Skeletal muscle tissue (tissue), 4 donors: ENCODE data around the gene MLH3. TPM values are rescaled to one million over a fixed set of nuclear protein-coding genes. Genes with fewer than 3 reads are reported as not detected.

Experiments used
- H3K27ac ChIP-seq: one replicate; pipeline ENCODE4 v1.7.0; 2013; ENCODE audit warnings: mild to moderate bottlenecking, low read depth, low read length, inconsistent platforms
- H3K27me3 ChIP-seq, 3 donors: one replicate each; pipeline ENCODE4 v1.7.0; 2013; ENCODE audit warnings: low read length in 3 of 3; ENCODE audit not compliant: control insufficient read depth in 3 of 3, insufficient read depth in 3 of 3
- H3K36me3 ChIP-seq, 3 donors: one replicate each; pipeline ENCODE4 v1.7.0; 2013; ENCODE audit warnings: low read length in 3 of 3; ENCODE audit not compliant: control insufficient read depth in 3 of 3, insufficient read depth in 3 of 3
- H3K4me1 ChIP-seq, 3 donors: one replicate each; pipeline ENCODE4 v1.7.0; 2013; ENCODE audit warnings: low read length in 3 of 3, mild to moderate bottlenecking in 3 of 3; ENCODE audit not compliant: control insufficient read depth in 3 of 3, insufficient read depth in 3 of 3
- H3K4me3 ChIP-seq, 3 donors: one replicate each; pipeline ENCODE4 v1.7.0; 2013; ENCODE audit warnings: low read length in 3 of 3
- H3K9ac ChIP-seq, 3 donors: one replicate each; pipeline ENCODE4 v1.7.0; 2013; ENCODE audit warnings: low read length in 3 of 3, mild to moderate bottlenecking in 3 of 3, moderate library complexity in 2 of 3, low read depth in 1 of 3
- H3K9me3 ChIP-seq, 3 donors: one replicate each; pipeline ENCODE4 v1.7.0; 2013; ENCODE audit warnings: low read length in 3 of 3; ENCODE audit not compliant: control insufficient read depth in 3 of 3
- total RNA-seq: library from RNA; depleted of rRNA; stranded (reverse); fragments of >200 nt; gene quantifications from one replicate; pipeline ENCODE4 v1.2.3, GENCODE V29; 2014
- donor health status: Osteomylitis.

The MLH3 gene
- total RNA-seq, 1 donor from 2014 or later: 48.0 TPM

GRCh38 chr14:74984236-74985027, 66.8 kb downstream of the MLH3 start:
- Histone ChIP-seq H3K9me3 (no peaks in the 10 kb centered on the region), H3K4me3 (no peak overlapping the region), H3K27me3 (no peaks in the 10 kb centered on the region), H3K27ac (peak overlapping the region; percentile 19), H3K36me3 (no peaks in the 10 kb centered on the region), H3K4me1 (peaks cover 28 to 39% (median 36%) of the 10 kb centered on the region in 3 donors), H3K9ac (no peak overlapping the region)

- no peak overlapping the region for H3K27ac ChIP-seq
- peaks cover 38 to 46% (median 42%) of the 10 kb centered on the region in 3 donors for H3K4me1 ChIP-seq
- no peak overlapping the region for H3K9ac ChIP-seq
Observed at GRCh38 chr14:74983343-74983742, 67.9 kb downstream of the MLH3 start.

DNA sequence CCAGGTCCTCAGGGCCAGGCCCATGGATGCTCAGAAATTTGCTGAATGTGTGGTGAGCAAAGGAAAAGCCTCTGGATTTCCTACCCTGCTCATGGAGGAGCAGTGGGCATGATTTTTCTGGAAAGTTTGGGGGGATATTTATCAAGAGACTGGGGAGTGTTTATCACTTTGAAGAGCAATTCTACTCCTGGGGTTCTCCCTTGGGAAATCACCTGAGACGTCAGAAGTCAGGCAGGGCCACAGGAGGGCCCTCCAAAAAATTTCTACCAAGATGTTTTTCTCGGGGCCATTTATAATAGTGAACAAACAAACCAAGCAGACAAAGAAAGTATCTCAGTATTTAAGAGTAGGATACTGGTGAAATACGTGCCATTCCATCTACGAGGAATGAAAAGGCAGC, 68.6 kb downstream of the MLH3 start:
- H3K9me3 ChIP-seq: no peaks in the 10 kb centered on the region
- H3K9ac ChIP-seq: no peak overlapping the region
- H3K4me1 ChIP-seq: peaks cover 37 to 42% (median 40%) of the 10 kb centered on the region in 3 donors
- no peaks in the 10 kb centered on the region for H3K36me3 ChIP-seq
- H3K27ac ChIP-seq: no peak overlapping the region
- H3K4me3 ChIP-seq: no peak overlapping the region
- H3K27me3 ChIP-seq: no peaks in the 10 kb centered on the region

More at GRCh38 chr14:74983343-74983742, 67.9 kb downstream of the MLH3 start:
- Histone ChIP-seq H3K9me3 (no peaks in the 10 kb centered on the region), H3K27me3 (no peaks in the 10 kb centered on the region), H3K36me3 (no peaks in the 10 kb centered on the region), H3K4me3 (no peak overlapping the region)

DNA sequence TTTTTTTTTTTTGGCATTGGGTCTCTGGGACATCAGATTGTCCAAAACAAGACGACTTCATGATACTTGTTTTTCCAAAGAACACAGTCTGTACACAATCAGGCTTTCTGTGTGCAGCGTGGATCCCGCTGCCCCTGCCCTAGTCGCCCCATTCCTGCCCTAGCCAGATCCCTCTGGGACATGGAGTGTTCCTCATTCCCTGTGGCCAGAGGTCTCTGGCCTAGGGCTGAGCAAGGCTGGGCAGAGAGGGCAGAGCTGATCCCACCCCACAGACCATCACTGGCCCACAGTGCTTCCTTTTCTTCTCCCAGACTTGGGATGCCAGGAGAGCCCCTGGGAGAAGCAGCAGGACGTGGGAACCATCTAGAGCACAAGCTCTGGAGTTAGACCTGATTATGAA, 69.4 kb downstream of the MLH3 start:
- Histone ChIP-seq H3K27me3 (no peaks in the 10 kb centered on the region), H3K4me1 (peaks cover 36 to 42% (median 42%) of the 10 kb centered on the region in 3 donors), H3K9ac (no peak overlapping the region), H3K9me3 (no peaks in the 10 kb centered on the region), H3K27ac (no peak overlapping the region), H3K36me3 (no peaks in the 10 kb centered on the region), H3K4me3 (no peak overlapping the region)

GRCh38 chr14:74981462-74981782, 69.8 kb downstream of the MLH3 start:
- Histone ChIP-seq H3K9me3 (no peaks in the 10 kb centered on the region), H3K36me3 (no peaks in the 10 kb centered on the region), H3K27ac (peak overlapping the region; percentile 13), H3K9ac (peak overlapping the region in 1 of 3 donors; percentile 30), H3K4me3 (no peak overlapping the region), H3K27me3 (no peaks in the 10 kb centered on the region), H3K4me1 (peaks cover 37 to 42% (median 42%) of the 10 kb centered on the region in 3 donors)

GRCh38 chr14:74980731-74981461, 70.4 kb downstream of the MLH3 start:
- H3K36me3 ChIP-seq: no peaks in the 10 kb centered on the region
- peak overlapping the region; percentile 30 for H3K27ac ChIP-seq
- peak overlapping the region in 2 of 3 donors; percentile 30 to 60 for H3K9ac ChIP-seq
- H3K27me3 ChIP-seq: no peaks in the 10 kb centered on the region
- H3K4me3 ChIP-seq: peak overlapping the region in 1 of 3 donors; percentile 35
- peaks cover 42 to 43% (median 42%) of the 10 kb centered on the region in 3 donors for H3K4me1 ChIP-seq
- no peaks in the 10 kb centered on the region for H3K9me3 ChIP-seq

DNA sequence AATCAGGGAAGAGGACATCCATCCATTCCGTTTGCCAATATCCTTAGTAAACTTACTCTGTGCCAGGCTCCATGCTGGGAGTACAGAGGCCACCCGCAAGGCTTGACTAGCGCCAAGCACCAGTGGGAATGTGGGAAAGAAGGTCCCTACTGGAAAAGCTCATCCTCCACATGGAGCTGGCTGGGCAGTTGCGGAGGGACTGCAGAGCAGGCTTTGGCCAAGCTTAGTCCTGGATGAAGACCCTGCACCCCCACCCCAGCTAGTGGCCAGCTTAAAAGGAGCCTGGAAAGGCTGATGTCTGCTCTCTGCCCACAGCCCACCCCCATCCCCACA, 70.9 kb downstream of the MLH3 start:
- Histone ChIP-seq H3K4me3 (no peak overlapping the region), H3K27me3 (no peaks in the 10 kb centered on the region), H3K27ac (peak overlapping the region; percentile 32), H3K4me1 (peaks cover 43 to 49% (median 47%) of the 10 kb centered on the region in 3 donors), H3K9ac (peak overlapping the region in 2 of 3 donors; percentile 18 to 60), H3K36me3 (no peaks in the 10 kb centered on the region), H3K9me3 (no peaks in the 10 kb centered on the region)

- H3K9ac ChIP-seq: peak overlapping the region in 2 of 3 donors; percentile 18 to 60
- peak overlapping the region; percentile 32 for H3K27ac ChIP-seq
- H3K9me3 ChIP-seq: no peaks in the 10 kb centered on the region
Observed at GRCh38 chr14:74979442-74980397, 71.5 kb downstream of the MLH3 start.

DNA sequence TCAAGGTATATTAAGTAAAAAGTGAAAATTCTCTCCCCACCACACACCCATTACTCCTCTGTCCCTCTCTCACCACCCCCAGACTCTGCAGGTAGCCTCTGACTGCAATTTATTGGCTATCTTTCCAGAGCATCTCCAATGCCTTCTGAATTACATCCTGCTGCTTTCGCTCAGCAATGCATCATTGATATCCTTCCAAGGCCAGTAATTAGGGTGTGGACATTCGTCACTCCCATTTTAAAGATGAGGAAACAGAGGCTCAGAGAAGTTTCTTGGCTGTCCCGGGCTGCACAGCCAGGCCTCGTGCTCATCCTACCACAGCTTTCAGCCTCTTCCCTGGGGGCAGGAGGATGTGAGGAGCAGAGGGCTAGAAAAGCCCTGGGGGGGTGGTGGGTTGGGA, 72.2 kb downstream of the MLH3 start:
- Histone ChIP-seq H3K4me3 (no peak overlapping the region), H3K27ac (peak overlapping the region; percentile 32)

More at GRCh38 chr14:74979442-74980397, 71.5 kb downstream of the MLH3 start:
- Histone ChIP-seq H3K27me3 (no peaks in the 10 kb centered on the region), H3K4me1 (peaks cover 42 to 53% (median 52%) of the 10 kb centered on the region in 3 donors), H3K4me3 (no peak overlapping the region), H3K36me3 (no peaks in the 10 kb centered on the region)

More for the DNA sequence above, 72.2 kb downstream of the MLH3 start:
- Histone ChIP-seq H3K4me1 (peaks cover 47 to 59% (median 57%) of the 10 kb centered on the region in 3 donors), H3K36me3 (no peaks in the 10 kb centered on the region), H3K27me3 (no peaks in the 10 kb centered on the region), H3K9ac (peak overlapping the region in 1 of 3 donors; percentile 60), H3K9me3 (no peaks in the 10 kb centered on the region)
